ENCODE measurements around the gene FLNA.

GRCh38 chrX:154369449-154370299, 4.8 kb downstream of the FLNA start:
- TF ChIP-seq ZBTB7A (IDR thresholded peaks at IDR 0.05; ENCODE audit: low read depth) (0 out of 2 replicates have a peak, but pooled peaks have one; percentile 19), EP300 (IDR thresholded peaks at IDR 0.05; ENCODE audit: borderline replicate concordance) (peak; percentile 68; the same call in 1 of the 2 replicates), CEBPB (IDR thresholded peaks at IDR 0.05) (no peak), CREB1 (IDR thresholded peaks at IDR 0.05; ENCODE audit: low read depth) (no peak), FOXM1 (IDR thresholded peaks at IDR 0.05; ENCODE audit: borderline replicate concordance, low read depth) (no peak), TAF1 (IDR thresholded peaks at IDR 0.05; ENCODE audit: low read depth) (no peak), EGR1 (IDR thresholded peaks at IDR 0.05) (no peak), YY1 (IDR thresholded peaks at IDR 0.05; ENCODE audit: low read depth) (no peak)

Measured in Ishikawa (cell line).